Mesodermal cell (in vitro differentiated cells): ENCODE results near the gene LUC7L2.
"Not testable (repeated sequence)": the region's sequence is repeated elsewhere in the genome, so short reads cannot be mapped to it uniquely, and the experiment has no call there.

ENCODE experiments used
- H3K27ac ChIP-seq: 2 replicates; pipeline ENCODE4 v1.7.0; 2013; ENCODE audit warnings: mild to moderate bottlenecking, low read depth, low read length, moderate library complexity; ENCODE audit not compliant: severe bottlenecking
- H3K36me3 ChIP-seq: 2 replicates; pipeline ENCODE4 v1.7.1; 2013; ENCODE audit warnings: mild to moderate bottlenecking, low read length, moderate library complexity; ENCODE audit not compliant: control insufficient read depth, insufficient read depth
- H3K4me1 ChIP-seq: one replicate; pipeline ENCODE4 v1.7.1; 2013; ENCODE audit warnings: mild to moderate bottlenecking, low read length; ENCODE audit not compliant: insufficient read depth, control insufficient read depth, poor library complexity, severe bottlenecking
- H3K4me3 ChIP-seq: 2 replicates; pipeline ENCODE4 v1.7.0; 2013; ENCODE audit warnings: low read length, control low read depth, mild to moderate bottlenecking; ENCODE audit not compliant: insufficient read depth, poor library complexity, severe bottlenecking; ENCODE audit errors: extremely low read depth
- H3K9me3 ChIP-seq: 2 replicates; pipeline ENCODE4 v1.7.1; 2013; ENCODE audit warnings: mild to moderate bottlenecking, low read length, moderate library complexity; ENCODE audit not compliant: control insufficient read depth
- WGBS, 2 experiments: methylation state at CpG; one replicate each; pipeline ENCODE4 v1.1.5; 2013; ENCODE audit warnings: missing lambda C conversion rate in 2 of 2; ENCODE audit not compliant: insufficient coverage in 2 of 2; 5-methylcytosine and 5-hydroxymethylcytosine counted together

LUC7L2 gene

GRCh38 chr7:139446051-139446890, 86.6 kb downstream of the LUC7L2 start:
- Histone ChIP-seq H3K36me3 (no peaks in the 10 kb centered on the region), H3K9me3 (no peaks in the 10 kb centered on the region), H3K27ac (no peak overlapping the region), H3K4me1 (no peaks in the 10 kb centered on the region), H3K4me3 (no peak overlapping the region)
- 92 to 93% methylated on average over 17 to 18 of the region's 20 CpGs for WGBS, 2 experiments

- no peaks in the 10 kb centered on the region for H3K9me3 ChIP-seq
- peaks cover 3% of the 10 kb centered on the region for H3K4me1 ChIP-seq
- WGBS, 2 experiments = 86 to 90% methylated on average over 3 to 4 of the region's 6 CpGs
- H3K4me3 ChIP-seq = no peak overlapping the region
- H3K36me3 ChIP-seq = no peaks in the 10 kb centered on the region
- no peak overlapping the region for H3K27ac ChIP-seq
These were observed 91.2 kb downstream of the LUC7L2 start for GRCh38 chr7:139450851-139451250.

- no peak overlapping the region for H3K4me3 ChIP-seq
- peaks cover 3% of the 10 kb centered on the region for H3K4me1 ChIP-seq
These were observed 91.9 kb downstream of the LUC7L2 start for GRCh38 chr7:139451638-139452037.

GRCh38 chr7:139452958-139453672, 93.4 kb downstream of the LUC7L2 start:
- 92 to 95% methylated on average over 9 to 12 of the region's 12 CpGs for WGBS, 2 experiments

More at GRCh38 chr7:139451638-139452037, 91.9 kb downstream of the LUC7L2 start:
- no peaks in the 10 kb centered on the region for H3K36me3 ChIP-seq
- WGBS, 2 experiments = 89 to 96% methylated on average over 3 to 4 of the region's 6 CpGs
- no peak overlapping the region for H3K27ac ChIP-seq
- H3K9me3 ChIP-seq = no peaks in the 10 kb centered on the region

GRCh38 chr7:139453673-139454321, 94.1 kb downstream of the LUC7L2 start:
- WGBS, 2 experiments = 92 to 96% methylated on average over 16 to 19 of the region's 20 CpGs

More at GRCh38 chr7:139452958-139453672, 93.4 kb downstream of the LUC7L2 start:
- no peak overlapping the region for H3K27ac ChIP-seq
- no peaks in the 10 kb centered on the region for H3K36me3 ChIP-seq
- H3K4me1 ChIP-seq = peaks cover 11% of the 10 kb centered on the region
- H3K4me3 ChIP-seq = no peak overlapping the region
- H3K9me3 ChIP-seq = no peaks in the 10 kb centered on the region

GRCh38 chr7:139455789-139456188, 96.1 kb downstream of the LUC7L2 start:
- no peaks in the 10 kb centered on the region for H3K36me3 ChIP-seq
- 80 to 100% methylated on average over 2 of the region's 4 CpGs for WGBS, 2 experiments
- H3K9me3 ChIP-seq = no peaks in the 10 kb centered on the region
- H3K27ac ChIP-seq = no peak overlapping the region
- no peak overlapping the region for H3K4me3 ChIP-seq
- peaks cover 11% of the 10 kb centered on the region for H3K4me1 ChIP-seq

More at GRCh38 chr7:139453673-139454321, 94.1 kb downstream of the LUC7L2 start:
- no peaks in the 10 kb centered on the region for H3K9me3 ChIP-seq
- H3K4me1 ChIP-seq = peaks cover 11% of the 10 kb centered on the region
- no peaks in the 10 kb centered on the region for H3K36me3 ChIP-seq
- no peak overlapping the region for H3K27ac ChIP-seq
- H3K4me3 ChIP-seq = no peak overlapping the region

GRCh38 chr7:139456511-139456910, 96.8 kb downstream of the LUC7L2 start:
- Histone ChIP-seq H3K4me1 (peaks cover 11% of the 10 kb centered on the region), H3K9me3 (no peaks in the 10 kb centered on the region), H3K36me3 (no peaks in the 10 kb centered on the region), H3K4me3 (no peak overlapping the region), H3K27ac (no peak overlapping the region)
- 94 to 97% methylated on average over 6 to 7 of the region's 8 CpGs for WGBS, 2 experiments

- Histone ChIP-seq H3K36me3 (no peaks in the 10 kb centered on the region), H3K27ac (no peak overlapping the region)
- 89 to 90% methylated on average over 8 of the region's 15 CpGs for WGBS, 2 experiments
These were observed 97.7 kb downstream of the LUC7L2 start for GRCh38 chr7:139457153-139457946.

GRCh38 chr7:139463421-139463820, 103.7 kb downstream of the LUC7L2 start:
- H3K9me3 ChIP-seq, H3K27ac ChIP-seq, H3K4me3 ChIP-seq, H3K4me1 ChIP-seq, H3K36me3 ChIP-seq: not testable (repeated sequence)
- 90 to 92% methylated on average over 9 of the region's 12 CpGs for WGBS, 2 experiments

More at GRCh38 chr7:139457153-139457946, 97.7 kb downstream of the LUC7L2 start:
- Histone ChIP-seq H3K9me3 (no peaks in the 10 kb centered on the region), H3K4me1 (peaks cover 11% of the 10 kb centered on the region), H3K4me3 (no peak overlapping the region)

- H3K36me3 ChIP-seq, H3K4me3 ChIP-seq, H3K27ac ChIP-seq, H3K9me3 ChIP-seq, H3K4me1 ChIP-seq: not testable (repeated sequence)
- 90 to 98% methylated on average over 4 of the region's 4 CpGs for WGBS, 2 experiments
These were observed 104.8 kb downstream of the LUC7L2 start for GRCh38 chr7:139464511-139464910.
